Muscle of leg (tissue), 11 donors: ENCODE measurements around the gene FRAT2. TPM values are rescaled to one million over a fixed set of nuclear protein-coding genes. Genes with fewer than 3 reads are reported as not detected.
"Not testable (repeated sequence)": the region's sequence is repeated elsewhere in the genome, so short reads cannot be mapped to it uniquely, and the experiment has no call there.

Source experiments
- DNase-seq: peaks from one replicate; pipeline ENCODE4 v3.0.0; 2013
- H3K27ac ChIP-seq: one replicate; pipeline ENCODE4 v1.5.1; 2013; ENCODE audit warnings: mild to moderate bottlenecking, low read length, control low read depth
- H3K27me3 ChIP-seq: one replicate; pipeline ENCODE4 v1.6.1; 2013; ENCODE audit warnings: low read length; ENCODE audit not compliant: control insufficient read depth, insufficient read depth
- H3K36me3 ChIP-seq: one replicate; pipeline ENCODE4 v1.6.1; 2013; ENCODE audit warnings: low read length; ENCODE audit not compliant: control insufficient read depth, insufficient read depth
- H3K4me1 ChIP-seq: one replicate; pipeline ENCODE4 v1.6.1; 2013; ENCODE audit warnings: low read length; ENCODE audit not compliant: control insufficient read depth, insufficient read depth
- H3K4me3 ChIP-seq: one replicate; pipeline ENCODE4 v1.5.1; 2013; ENCODE audit warnings: low read length, control low read depth
- H3K9me3 ChIP-seq: replicated peaks from 2 replicates; pipeline ENCODE4 v1.6.1; 2013; ENCODE audit warnings: low read depth, low read length; ENCODE audit not compliant: control insufficient read depth
- WGBS: methylation state at CpG from one replicate; pipeline ENCODE4 v1.1.5; 2013; ENCODE audit warnings: missing lambda C conversion rate; ENCODE audit not compliant: insufficient coverage; 5-methylcytosine and 5-hydroxymethylcytosine counted together
- polyA plus RNA-seq, 8 donors: library from polyadenylated mRNA; unstranded; fragments of 120-200 nt; gene quantifications; one replicate each; pipeline versions ENCODE4 v1.2.1 to v1.2.3, GENCODE V29; 2013; ENCODE audit warnings: inconsistent platforms in 1 of 8, low replicate concordance in 1 of 8; ENCODE audit not compliant: insufficient read length in 8 of 8, insufficient read depth in 1 of 8
- total RNA-seq: library from RNA; stranded (reverse); fragments of 120-200 nt; gene quantifications from one replicate; pipeline ENCODE4 v1.2.4, GENCODE V29; 2013

The FRAT2 gene
- total and polyA plus RNA-seq, 9 donors, result 3.6 to 5.3 (median 4.3) TPM

DNA sequence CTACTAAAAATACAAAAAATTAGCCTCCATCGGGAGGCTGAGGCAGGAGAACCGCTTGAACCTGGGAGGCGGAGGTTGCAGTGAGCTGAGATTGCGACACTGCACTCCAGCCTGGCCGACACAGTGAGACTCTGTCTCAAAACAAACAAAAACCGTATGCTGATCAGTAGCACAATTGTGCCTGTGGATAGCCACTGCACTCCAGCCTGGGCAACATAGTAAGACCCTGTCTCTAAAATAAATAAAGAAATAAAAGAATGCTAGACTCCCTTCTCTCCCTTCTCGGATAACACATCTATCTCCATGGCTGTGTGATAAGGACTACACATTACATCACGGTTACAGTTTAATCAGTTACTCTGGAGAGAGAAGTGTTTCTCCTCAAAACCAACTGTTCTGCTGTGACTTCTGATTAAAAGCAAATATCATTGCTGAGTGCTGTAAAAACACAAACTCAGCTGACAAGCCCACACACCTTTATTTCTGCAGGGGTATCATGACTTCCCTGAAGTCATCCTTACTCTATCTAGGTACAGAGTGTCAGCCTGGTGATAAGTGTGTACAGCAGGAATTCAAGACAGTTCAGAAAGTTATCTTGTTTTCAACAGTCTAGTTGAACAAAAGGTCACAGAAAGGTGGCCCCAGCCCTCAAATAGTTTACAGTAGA, 36.8 kb downstream of the FRAT2 start:
- 100% methylated on average over 1 of the region's 8 CpGs for WGBS
- Histone ChIP-seq H3K27me3 (peaks cover 2% of the 10 kb centered on the region), H3K9me3 (no peaks in the 10 kb centered on the region), H3K4me1 (no peaks in the 10 kb centered on the region), H3K27ac (no peak overlapping the region), H3K36me3 (no peaks in the 10 kb centered on the region), H3K4me3 (no peak overlapping the region)
- no peak for DNase-seq

DNA sequence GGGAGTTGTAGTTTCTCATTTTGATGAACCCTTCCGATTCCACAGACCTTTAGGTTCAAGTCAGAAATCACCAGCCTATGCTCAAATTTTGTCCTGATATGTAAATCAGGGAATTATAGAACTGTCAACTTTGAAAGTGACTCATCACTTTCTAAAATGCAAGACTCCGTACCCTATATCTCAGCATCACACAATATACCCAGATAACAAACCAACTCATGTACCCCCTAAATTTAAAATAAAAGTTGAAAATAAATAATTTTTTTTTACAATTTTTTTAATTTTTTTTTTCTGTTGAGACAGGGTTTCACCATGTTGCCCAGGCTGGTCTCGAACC, 41.7 kb downstream of the FRAT2 start:
- H3K27me3 ChIP-seq, result no peaks in the 10 kb centered on the region
- H3K9me3 ChIP-seq, result no peaks in the 10 kb centered on the region
- whole genome bisulfite sequencing, result no CpG with 5 or more reads among the region's 3 CpGs
- H3K4me3 ChIP-seq, result no peak overlapping the region
- H3K27ac ChIP-seq, result no peak overlapping the region
- peaks cover 4% of the 10 kb centered on the region for H3K4me1 ChIP-seq
- no peaks in the 10 kb centered on the region for H3K36me3 ChIP-seq
- DNase-seq, result no peak

DNA sequence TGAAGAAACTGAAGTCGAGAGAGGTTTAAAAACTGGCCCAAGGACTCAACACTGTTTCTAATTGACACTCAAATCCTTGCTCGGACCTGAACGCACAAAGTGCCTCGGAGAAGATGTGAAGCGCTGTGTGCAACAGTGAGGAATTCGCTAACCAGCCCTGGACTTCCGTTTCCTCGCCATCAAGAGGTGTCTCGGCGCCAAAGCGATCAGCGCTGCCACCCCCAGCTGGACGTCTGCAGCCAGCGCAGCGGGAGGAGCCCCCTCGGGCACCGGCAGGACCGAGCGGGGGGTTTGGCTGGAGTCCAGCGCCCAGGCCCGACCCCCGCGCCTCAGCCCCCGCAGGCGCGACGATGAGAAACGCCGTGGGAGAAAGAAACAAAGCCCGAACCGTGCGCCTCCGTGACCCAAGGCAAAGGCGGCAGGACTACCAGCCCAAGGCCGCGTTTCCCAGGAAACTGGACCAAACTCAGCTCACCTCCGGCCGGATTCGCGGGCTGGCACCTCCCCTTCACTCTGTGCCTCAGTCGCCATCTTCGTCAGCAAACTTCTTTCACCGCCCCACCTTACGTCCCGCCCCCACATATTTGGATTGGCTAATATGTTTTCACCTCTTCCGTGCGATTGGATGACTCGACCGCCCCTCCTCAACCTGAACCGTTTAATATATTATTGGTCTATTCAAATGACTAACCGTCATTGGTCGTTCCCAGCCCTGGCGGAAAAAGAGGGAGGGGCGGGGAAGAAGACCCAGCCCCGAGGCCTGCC, 42.2 kb downstream of the FRAT2 start, which contains the start of gene ARHGAP19:
TSS of gene ARHGAP19 (minus strand) at position 541 of the 765 bp plus-strand sequence. CDS start at position 531, 10 bp downstream.
- peaks cover 3% of the 10 kb centered on the region for H3K36me3 ChIP-seq
- H3K27me3 ChIP-seq, result no peaks in the 10 kb centered on the region
- H3K9me3 ChIP-seq, result no peaks in the 10 kb centered on the region
- DNase-seq, result peak; percentile 100
- peak within 1 kb of the TSS; percentile 98 for H3K27ac ChIP-seq
- peak within 1 kb of the TSS; percentile 85 for H3K4me3 ChIP-seq
- H3K4me1 ChIP-seq, result peaks cover 4% of the 10 kb centered on the region
- under 1% methylated on average over 41 of the region's 55 CpGs for WGBS

DNA sequence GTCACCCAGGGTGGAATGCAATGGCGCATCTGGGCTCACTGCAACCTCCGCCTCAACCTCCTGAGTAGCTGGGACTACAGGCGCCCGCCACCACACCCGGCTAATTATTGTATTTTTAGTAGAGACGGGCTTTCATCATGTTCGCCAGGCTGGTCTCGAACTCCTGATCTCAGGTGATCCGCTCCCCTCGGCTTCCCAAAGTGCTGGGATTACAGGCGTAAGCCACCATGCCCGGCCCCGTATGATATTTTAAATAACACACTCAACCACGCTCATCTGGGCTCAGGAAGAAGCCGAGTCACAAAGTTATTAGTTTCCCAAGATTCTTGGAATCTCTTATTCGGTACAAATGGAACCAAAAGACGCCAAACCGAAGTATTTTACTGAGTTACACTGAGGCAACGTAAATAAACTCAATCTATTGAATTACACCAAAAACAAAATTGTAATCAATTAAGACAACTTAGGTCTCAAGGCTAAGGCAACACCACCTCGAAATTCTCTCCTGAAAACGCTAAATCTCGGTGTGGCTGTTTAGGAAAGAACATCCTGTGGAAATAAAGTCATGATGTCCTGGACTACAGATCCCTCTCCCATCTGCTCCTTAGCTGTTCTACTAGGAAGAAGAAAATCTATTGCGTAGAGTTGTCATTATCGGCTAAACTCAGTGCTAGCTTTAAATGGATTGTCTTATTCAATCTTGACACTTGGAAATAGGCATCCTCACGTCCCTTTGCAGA, 43.0 kb downstream of the FRAT2 start:
- 70% methylated on average over 13 of the region's 25 CpGs for WGBS
- no peak for DNase-seq
- peaks cover 8% of the 10 kb centered on the region for H3K36me3 ChIP-seq
- peaks cover 4% of the 10 kb centered on the region for H3K4me1 ChIP-seq
- H3K9me3 ChIP-seq, result no peaks in the 10 kb centered on the region
- H3K27ac ChIP-seq, result peak overlapping the region; percentile 98
- H3K27me3 ChIP-seq, result no peaks in the 10 kb centered on the region
- H3K4me3 ChIP-seq, result peak overlapping the region; percentile 85

DNA sequence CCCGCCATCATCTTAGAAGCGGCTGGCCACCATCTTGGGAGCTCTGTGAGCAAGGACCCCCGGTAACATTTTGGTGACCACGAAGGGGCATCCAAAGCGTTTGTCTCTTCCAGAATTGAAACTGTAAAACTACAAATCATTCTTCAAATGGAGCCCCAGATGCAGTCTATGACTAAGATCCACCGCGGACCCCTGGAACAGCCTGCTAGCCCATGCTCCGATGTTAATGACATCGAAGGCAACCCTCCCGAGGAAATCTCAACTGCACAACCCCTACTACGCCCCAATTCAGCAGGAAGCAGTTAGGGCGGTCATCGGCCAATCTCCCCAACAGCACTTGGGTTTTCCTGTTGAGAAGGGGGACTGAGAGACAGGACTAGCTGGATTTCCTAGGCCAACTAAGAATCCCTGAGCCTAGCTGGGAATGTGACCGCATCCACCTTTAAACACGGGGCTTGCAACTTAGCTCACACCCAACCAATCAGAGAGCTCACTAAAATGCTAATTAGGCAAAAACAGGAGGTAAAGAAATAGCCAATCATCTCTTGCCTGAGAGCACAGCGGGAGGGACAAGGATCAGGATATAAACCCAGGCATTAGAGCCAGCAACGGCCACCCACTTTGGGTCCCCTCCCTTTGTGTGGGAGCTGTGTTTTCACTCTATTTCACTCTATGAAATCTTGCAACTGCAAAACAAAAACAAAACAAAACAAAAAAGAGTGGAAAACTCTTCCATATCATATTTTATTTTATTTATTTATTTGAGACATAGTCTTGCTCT, 43.8 kb downstream of the FRAT2 start:
- not testable (repeated sequence) for DNase-seq, H3K4me1 ChIP-seq, H3K9me3 ChIP-seq, H3K27me3 ChIP-seq, H3K4me3 ChIP-seq, H3K27ac ChIP-seq, H3K36me3 ChIP-seq
- 96% methylated on average over 7 of the region's 17 CpGs for WGBS

DNA sequence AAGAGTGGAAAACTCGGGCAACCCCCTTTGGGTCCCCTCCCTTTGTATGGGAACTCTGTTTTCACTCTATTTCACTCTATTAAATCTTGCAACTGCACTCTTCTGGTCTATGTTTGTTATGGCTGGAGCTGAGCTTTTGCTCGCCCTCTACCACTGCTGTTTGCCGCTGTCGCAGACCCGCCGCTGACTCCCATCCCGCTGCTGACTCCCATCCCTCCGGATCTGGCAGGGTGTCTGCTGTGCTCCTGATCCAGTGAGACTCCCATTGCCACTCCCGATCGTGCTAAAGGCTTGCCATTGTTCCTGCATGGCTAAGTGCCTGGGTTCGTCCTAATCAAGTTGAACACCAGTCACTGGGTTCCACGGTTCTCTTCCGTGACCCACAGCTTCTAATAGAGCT, 44.5 kb downstream of the FRAT2 start:
- not testable (repeated sequence) for H3K36me3 ChIP-seq, H3K27me3 ChIP-seq, H3K4me1 ChIP-seq, H3K9me3 ChIP-seq, DNase-seq, H3K27ac ChIP-seq, H3K4me3 ChIP-seq
- WGBS, result 98% methylated on average over 12 of the region's 13 CpGs

Other genes with a start within 250 kb of the FRAT2 start
- 0.35 TPM for gene SLIT1, start 148.8 kb downstream of the FRAT2 start, total RNA-seq
- gene SLIT1, start 148.8 kb downstream of the FRAT2 start, polyA plus RNA-seq, result 1 to 10 TPM in 5 of 8 donors, under 1 TPM in 3; 0.66 to 1.4 (median 1.1) TPM
- gene ARHGAP19, start 42.1 kb downstream of the FRAT2 start, total RNA-seq, result 8.5 TPM
- gene ARHGAP19, start 42.1 kb downstream of the FRAT2 start, polyA plus RNA-seq, result 10 to 100 TPM in 6 of 8 donors, 1 to 10 TPM in 2; 9.0 to 19.9 (median 11.0) TPM
- gene FRAT1, start 15.5 kb downstream of the FRAT2 start, total RNA-seq, result 1.2 TPM
- gene FRAT1, start 15.5 kb downstream of the FRAT2 start, polyA plus RNA-seq, result 1 to 10 TPM; 1.4 to 2.6 (median 1.6) TPM
- 14.3 TPM for gene RRP12, start 66.6 kb upstream of the FRAT2 start, total RNA-seq
- 10 to 100 TPM; 19.1 to 26.0 (median 21.6) TPM for gene RRP12, start 66.6 kb upstream of the FRAT2 start, polyA plus RNA-seq
- 102 TPM for gene PGAM1, start 91.5 kb upstream of the FRAT2 start, total RNA-seq
- 100 to 1,000 TPM; 103 to 160 (median 113) TPM for gene PGAM1, start 91.5 kb upstream of the FRAT2 start, polyA plus RNA-seq
- 30.2 TPM for gene EXOSC1, start 111.3 kb upstream of the FRAT2 start, total RNA-seq
- gene EXOSC1, start 111.3 kb upstream of the FRAT2 start, polyA plus RNA-seq, result 10 to 100 TPM; 24.1 to 32.2 (median 29.8) TPM
- 27.8 TPM for gene ZDHHC16, start 111.4 kb upstream of the FRAT2 start, total RNA-seq
- 10 to 100 TPM; 26.8 to 34.6 (median 31.5) TPM for gene ZDHHC16, start 111.4 kb upstream of the FRAT2 start, polyA plus RNA-seq
- 51.9 TPM for gene MMS19, start 163.7 kb upstream of the FRAT2 start, total RNA-seq
- gene MMS19, start 163.7 kb upstream of the FRAT2 start, polyA plus RNA-seq, result 10 to 100 TPM; 57.6 to 70.8 (median 65.1) TPM
- gene UBTD1, start 164.2 kb upstream of the FRAT2 start, total RNA-seq, result 10.6 TPM
- gene UBTD1, start 164.2 kb upstream of the FRAT2 start, polyA plus RNA-seq, result 10 to 100 TPM; 13.0 to 18.9 (median 14.8) TPM
- 27.6 TPM for gene ANKRD2, start 238.1 kb upstream of the FRAT2 start, total RNA-seq
- gene ANKRD2, start 238.1 kb upstream of the FRAT2 start, polyA plus RNA-seq, result 10 to 100 TPM in 6 of 8 donors, 1 to 10 TPM in 2; 6.4 to 34.6 (median 16.1) TPM
- gene HOGA1, start 249.7 kb upstream of the FRAT2 start, total RNA-seq, result 0.89 TPM
- gene HOGA1, start 249.7 kb upstream of the FRAT2 start, polyA plus RNA-seq, result 1 to 10 TPM in 1 of 8 donors, under 1 TPM in 7; 0.41 to 1.0 (median 0.73) TPM